ENCODE data around the gene PDE2A.

DNA sequence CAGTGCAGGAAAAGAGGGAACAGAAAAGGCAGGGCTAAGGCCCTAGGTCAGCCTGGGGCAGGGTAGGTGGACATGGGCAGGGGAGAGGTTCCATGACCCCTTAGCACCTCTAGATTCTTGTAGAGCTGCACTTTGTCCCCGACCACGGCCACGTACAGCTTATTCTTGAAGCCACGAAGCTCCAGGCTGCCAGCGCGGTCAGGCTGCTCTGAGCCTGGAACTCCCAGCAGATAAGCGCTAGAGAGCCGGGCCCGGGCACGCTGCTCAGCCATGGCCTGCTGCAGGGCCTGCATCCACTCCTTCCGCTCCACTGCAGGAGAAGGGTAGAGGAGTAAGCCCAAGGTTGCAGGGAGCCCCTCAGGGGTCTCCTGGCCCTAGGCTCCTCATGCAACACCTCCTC, 36.1 kb upstream of the PDE2A start:
- TF ChIP-seq, protein P1, sequence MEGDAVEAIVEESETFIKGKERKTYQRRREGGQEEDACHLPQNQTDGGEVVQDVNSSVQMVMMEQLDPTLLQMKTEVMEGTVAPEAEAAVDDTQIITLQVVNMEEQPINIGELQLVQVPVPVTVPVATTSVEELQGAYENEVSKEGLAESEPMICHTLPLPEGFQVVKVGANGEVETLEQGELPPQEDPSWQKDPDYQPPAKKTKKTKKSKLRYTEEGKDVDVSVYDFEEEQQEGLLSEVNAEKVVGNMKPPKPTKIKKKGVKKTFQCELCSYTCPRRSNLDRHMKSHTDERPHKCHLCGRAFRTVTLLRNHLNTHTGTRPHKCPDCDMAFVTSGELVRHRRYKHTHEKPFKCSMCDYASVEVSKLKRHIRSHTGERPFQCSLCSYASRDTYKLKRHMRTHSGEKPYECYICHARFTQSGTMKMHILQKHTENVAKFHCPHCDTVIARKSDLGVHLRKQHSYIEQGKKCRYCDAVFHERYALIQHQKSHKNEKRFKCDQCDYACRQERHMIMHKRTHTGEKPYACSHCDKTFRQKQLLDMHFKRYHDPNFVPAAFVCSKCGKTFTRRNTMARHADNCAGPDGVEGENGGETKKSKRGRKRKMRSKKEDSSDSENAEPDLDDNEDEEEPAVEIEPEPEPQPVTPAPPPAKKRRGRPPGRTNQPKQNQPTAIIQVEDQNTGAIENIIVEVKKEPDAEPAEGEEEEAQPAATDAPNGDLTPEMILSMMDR (IDR thresholded peaks at IDR 0.05): no peak
- TF ChIP-seq ZNF232 (CRISPR knock-in tag; IDR thresholded peaks at IDR 0.05) (no peak), ZNF263 (CRISPR knock-in tag; IDR thresholded peaks at IDR 0.05; ENCODE audit: low read depth) (no peak), SP1 (CRISPR knock-in tag; conservative IDR thresholded peaks at IDR 0.05) (no peak), ESRRA (CRISPR knock-in tag; IDR thresholded peaks at IDR 0.05; ENCODE audit: borderline replicate concordance) (no peak), IRF2 (CRISPR knock-in tag; IDR thresholded peaks at IDR 0.05; ENCODE audit: borderline replicate concordance, low read depth) (no peak), TEAD4 (CRISPR knock-in tag; IDR thresholded peaks at IDR 0.05) (no peak)
- TF ChIP-seq, protein P2, sequence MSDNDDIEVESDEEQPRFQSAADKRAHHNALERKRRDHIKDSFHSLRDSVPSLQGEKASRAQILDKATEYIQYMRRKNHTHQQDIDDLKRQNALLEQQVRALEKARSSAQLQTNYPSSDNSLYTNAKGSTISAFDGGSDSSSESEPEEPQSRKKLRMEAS (CRISPR knock-in tag; IDR thresholded peaks at IDR 0.05): no peak

Measured in WTC11 (cell line).